Adrenal gland (tissue), 12 donors: ENCODE results near the gene YPEL5. TPM values are rescaled to one million over a fixed set of nuclear protein-coding genes. Genes with fewer than 3 reads are reported as not detected.

Experiments
- DNase-seq, 7 donors: peaks; one replicate each; pipeline ENCODE4 v3.0.0-alpha.2; 2019 to 2020
- H3K27ac ChIP-seq, 5 donors: fragments of 200-600 bp; sonication (generic) in 4 of 5; 1 replicate in 3 of 5; 2 replicates in 2 of 5; pipeline versions ENCODE4 v1.5.1 to v1.8.0; 2016 to 2020; ENCODE audit warnings: mild to moderate bottlenecking in 1 of 5
- H3K27me3 ChIP-seq: fragments of 200-600 bp; 2 replicates; pipeline ENCODE4 v1.8.0; 2021
- H3K36me3 ChIP-seq, 2 donors: fragments of 200-600 bp; replicated peaks in 1 of 2; 1 replicate in 1 of 2; 2 replicates in 1 of 2; pipeline versions ENCODE4 v1.5.1 to v1.8.0; 2018 to 2022
- H3K4me1 ChIP-seq, 2 donors: fragments of 200-600 bp; replicated peaks in 1 of 2; 1 replicate in 1 of 2; 2 replicates in 1 of 2; pipeline versions ENCODE4 v1.5.1 to v1.8.0; 2018 to 2021
- H3K4me3 ChIP-seq, 4 donors: fragments of 200-600 bp; sonication (generic) in 3 of 4; one replicate each; pipeline ENCODE4 v1.5.1; 2016 to 2018
- H3K9me3 ChIP-seq, 3 donors: fragments of 200-600 bp; sonication (generic) in 1 of 3; replicated peaks in 1 of 3; 1 replicate in 2 of 3; 2 replicates in 1 of 3; pipeline versions ENCODE4 v1.5.1 to v1.8.0; 2016 to 2021
- POLR2A ChIP-seq, 2 donors: fragments of 450-650 bp; IDR thresholded peaks; one replicate each; pipeline ENCODE4 v1.6.1; 2017; ENCODE audit warnings: antibody characterized with exemption in 2 of 2, mild to moderate bottlenecking in 2 of 2, moderate library complexity in 1 of 2
- WGBS, 4 donors: extraction: QIAGEN DNeasy Blood & Tissue Kit in 2 of 4; methylation state at CpG; one replicate each; pipeline versions ENCODE4 v1.1.5 to v1.1.7; 2013 to 2017; 5-methylcytosine and 5-hydroxymethylcytosine counted together
- intact Hi-C, 2 donors: fragments of 100-400 bp; cut with DNase I; formaldehyde crosslinking; loops; one replicate each; pipeline versions ENCODE4 v1.14.1 to v1.15.0; 2022 to 2023
- polyA plus RNA-seq, 3 donors: library from polyadenylated mRNA; stranded (reverse); fragments of 200-250 nt in 2 of 3; fragments of 350-450 nt in 1 of 3; fragmentation: Illumina TruSeq in 1 of 3; extraction: RNeasy Lipid Tissue Mini Kit (QIAGEN cat#74804) in 1 of 3; gene quantifications; one replicate each; pipeline ENCODE4 v1.2.3, GENCODE V29; 2013 to 2014
- total RNA-seq, 9 donors: library from RNA; depleted of rRNA in 4 of 9; stranded (reverse); fragments of >200 nt in 4 of 9; fragments of 120-200 nt in 1 of 9; fragmentation: NEBNext Ultra II Directional in 1 of 9; extraction: Animal tissue kit (Norgen Biotek cat#: 25700) in 1 of 9; gene quantifications; one replicate each; pipeline versions ENCODE4 v1.1.0 to v1.2.4, GENCODE V29; 2013 to 2023
- TF ChIP-seq, protein P1 (sequence below), 6 experiments: fragments of 450-650 bp in 4 of 6; fragments of 200-600 bp in 2 of 6; sonication (generic) in 1 of 6; IDR thresholded peaks; 1 replicate in 5 of 6; 2 replicates in 1 of 6; pipeline versions ENCODE4 v1.5.1 to v1.8.0; 2016 to 2021; ENCODE audit warnings: antibody characterized with exemption in 6 of 6, mild to moderate bottlenecking in 2 of 6, moderate library complexity in 1 of 6
- donor health status: healthy with polysubstance abuse.
- donor health status: Bipolar disorder and iron deficiency.
- donor health status: DM: yes; HTN: yes; CAD: no.
- donor health status: DM: no; HTN: no; CAD: no.
- donor health status: DM: no; HTN: no; CAD: no.
- donor health status: DM: yes; HTN: yes; CAD: no.

Gene YPEL5
- total and polyA plus RNA-seq, 12 donors, result 58.5 to 135 (median 84.2) TPM

DNA sequence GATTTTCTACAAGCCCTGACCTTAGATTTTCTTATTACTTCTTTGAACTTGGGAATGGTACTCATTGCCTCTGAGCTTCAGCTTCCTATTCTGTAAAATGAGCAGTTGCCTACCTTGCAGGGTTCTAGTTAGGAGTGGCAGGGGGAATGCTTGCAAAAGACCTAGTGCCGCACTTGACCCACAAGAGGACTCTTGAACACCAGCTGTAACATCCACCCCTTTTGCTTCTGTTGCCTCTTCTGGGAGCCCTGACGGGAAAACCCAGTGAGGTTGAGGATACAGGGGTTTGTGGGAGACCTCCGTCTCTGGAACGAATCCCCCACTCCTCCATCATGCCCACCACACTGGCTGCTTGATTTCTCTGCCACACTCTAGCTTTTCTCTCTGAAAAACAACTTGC lies 57.5 kb downstream of the YPEL5 start:
- intact Hi-C loops, result no loop called here
- Histone ChIP-seq H3K9me3 (no peaks in the 10 kb centered on the region), H3K27ac (no peak overlapping the region), H3K27me3 (no peaks in the 10 kb centered on the region), H3K36me3 (no peaks in the 10 kb centered on the region), H3K4me3 (no peak overlapping the region), H3K4me1 (no peaks in the 10 kb centered on the region)
- TF ChIP-seq, protein P1, sequence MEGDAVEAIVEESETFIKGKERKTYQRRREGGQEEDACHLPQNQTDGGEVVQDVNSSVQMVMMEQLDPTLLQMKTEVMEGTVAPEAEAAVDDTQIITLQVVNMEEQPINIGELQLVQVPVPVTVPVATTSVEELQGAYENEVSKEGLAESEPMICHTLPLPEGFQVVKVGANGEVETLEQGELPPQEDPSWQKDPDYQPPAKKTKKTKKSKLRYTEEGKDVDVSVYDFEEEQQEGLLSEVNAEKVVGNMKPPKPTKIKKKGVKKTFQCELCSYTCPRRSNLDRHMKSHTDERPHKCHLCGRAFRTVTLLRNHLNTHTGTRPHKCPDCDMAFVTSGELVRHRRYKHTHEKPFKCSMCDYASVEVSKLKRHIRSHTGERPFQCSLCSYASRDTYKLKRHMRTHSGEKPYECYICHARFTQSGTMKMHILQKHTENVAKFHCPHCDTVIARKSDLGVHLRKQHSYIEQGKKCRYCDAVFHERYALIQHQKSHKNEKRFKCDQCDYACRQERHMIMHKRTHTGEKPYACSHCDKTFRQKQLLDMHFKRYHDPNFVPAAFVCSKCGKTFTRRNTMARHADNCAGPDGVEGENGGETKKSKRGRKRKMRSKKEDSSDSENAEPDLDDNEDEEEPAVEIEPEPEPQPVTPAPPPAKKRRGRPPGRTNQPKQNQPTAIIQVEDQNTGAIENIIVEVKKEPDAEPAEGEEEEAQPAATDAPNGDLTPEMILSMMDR (IDR thresholded peaks at IDR 0.05), result no peak
- TF ChIP-seq POLR2A (IDR thresholded peaks at IDR 0.05), result no peak
- no peak for DNase-seq
- WGBS, 4 donors, result 82 to 88% (median 84%) methylated on average over 4 of the region's 4 CpGs

DNA sequence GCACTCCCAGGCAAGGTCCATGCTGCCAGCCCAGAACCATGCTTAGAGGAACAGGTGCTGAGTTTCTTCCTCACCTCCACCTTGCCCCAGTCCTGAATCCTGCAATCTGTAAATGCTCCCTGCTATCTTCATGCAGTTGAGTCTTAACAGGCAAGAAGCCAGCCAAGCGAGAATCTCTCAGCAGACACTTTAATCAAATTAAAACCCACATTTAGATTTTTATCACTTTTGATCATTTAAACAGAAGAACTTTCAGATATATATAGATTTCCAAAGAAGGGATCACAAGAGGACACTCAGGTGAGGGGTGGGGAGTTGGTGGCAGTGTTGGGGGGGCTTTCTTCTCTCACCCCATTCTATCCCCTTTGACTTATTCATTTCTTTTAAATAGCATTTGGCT lies 58.6 kb downstream of the YPEL5 start:
- 56 to 87% (median 82%) methylated on average over 1 of the region's 1 CpG for WGBS, 4 donors
- intact Hi-C loops, result loop anchor here in 1 of 2 donors (5.0 kb wide), 1 partner anchor 502 kb away; no protein-coding TSS in a partner anchor
- TF ChIP-seq POLR2A (IDR thresholded peaks at IDR 0.05), result no peak
- TF ChIP-seq, protein P1 (IDR thresholded peaks at IDR 0.05), result no peak
- no peak overlapping the region for H3K27ac ChIP-seq
- no peaks in the 10 kb centered on the region for H3K27me3 ChIP-seq
- no peak for DNase-seq
- no peaks in the 10 kb centered on the region for H3K9me3 ChIP-seq
- H3K4me1 ChIP-seq, result no peaks in the 10 kb centered on the region
- H3K36me3 ChIP-seq, result no peaks in the 10 kb centered on the region
- H3K4me3 ChIP-seq, result no peak overlapping the region

DNA sequence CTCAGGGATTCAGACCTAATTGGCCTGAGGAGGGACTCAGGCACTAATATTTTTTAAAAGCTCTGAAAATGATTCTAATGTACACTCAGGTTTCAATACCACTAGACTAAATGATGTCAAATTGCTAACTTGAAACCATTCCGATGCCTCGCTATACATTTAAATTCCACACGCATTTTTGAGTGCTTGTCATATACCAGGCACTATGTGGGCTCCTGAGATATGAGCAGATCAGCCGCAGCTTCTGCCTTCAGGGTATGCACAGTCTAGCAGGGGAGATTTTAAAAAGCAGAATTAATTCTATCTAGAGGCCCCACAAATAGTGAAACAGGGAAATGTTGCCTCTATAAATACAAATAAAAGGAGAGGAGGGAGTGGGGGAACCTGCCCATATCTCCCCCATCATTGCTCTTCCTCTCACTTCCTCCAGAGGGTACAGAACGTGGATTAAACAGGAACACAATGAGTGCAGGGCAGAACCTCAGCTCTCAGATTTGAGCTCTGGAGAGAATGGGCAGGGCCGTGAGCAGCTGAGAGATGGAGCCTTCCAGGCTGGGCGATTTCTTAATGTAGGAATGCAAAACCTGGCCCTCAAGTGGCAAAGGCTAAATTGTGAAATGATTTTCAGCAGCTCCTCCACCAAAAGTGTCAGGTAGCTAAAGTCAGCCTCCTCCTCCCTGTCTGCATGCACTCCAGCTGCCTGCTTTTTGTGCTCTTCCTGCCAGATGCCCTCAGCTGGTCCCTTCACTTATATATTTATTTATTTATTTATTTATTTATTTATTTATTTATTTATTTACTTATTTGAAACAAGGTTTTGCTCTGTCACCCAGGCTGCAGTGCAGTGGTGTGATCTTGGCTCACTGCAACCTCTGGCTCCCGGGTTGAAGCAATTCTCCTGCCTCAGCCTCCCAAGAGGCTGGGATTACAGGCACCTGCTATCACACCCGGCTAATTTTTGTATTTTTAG lies 59.9 kb downstream of the YPEL5 start:
- Histone ChIP-seq H3K27me3 (no peaks in the 10 kb centered on the region), H3K27ac (no peak overlapping the region), H3K4me3 (no peak overlapping the region), H3K9me3 (no peaks in the 10 kb centered on the region), H3K4me1 (no peaks in the 10 kb centered on the region), H3K36me3 (no peaks in the 10 kb centered on the region)
- TF ChIP-seq, protein P1 (IDR thresholded peaks at IDR 0.05), result no peak
- no peak for TF ChIP-seq POLR2A (IDR thresholded peaks at IDR 0.05)
- WGBS, 4 donors, result 64 to 74% (median 72%) methylated on average over 9 of the region's 9 CpGs
- no peak for DNase-seq
- intact Hi-C loops, result loop anchor here in 1 of 2 donors (5.0 kb wide), 1 partner anchor 501 kb away; no protein-coding TSS in a partner anchor

DNA sequence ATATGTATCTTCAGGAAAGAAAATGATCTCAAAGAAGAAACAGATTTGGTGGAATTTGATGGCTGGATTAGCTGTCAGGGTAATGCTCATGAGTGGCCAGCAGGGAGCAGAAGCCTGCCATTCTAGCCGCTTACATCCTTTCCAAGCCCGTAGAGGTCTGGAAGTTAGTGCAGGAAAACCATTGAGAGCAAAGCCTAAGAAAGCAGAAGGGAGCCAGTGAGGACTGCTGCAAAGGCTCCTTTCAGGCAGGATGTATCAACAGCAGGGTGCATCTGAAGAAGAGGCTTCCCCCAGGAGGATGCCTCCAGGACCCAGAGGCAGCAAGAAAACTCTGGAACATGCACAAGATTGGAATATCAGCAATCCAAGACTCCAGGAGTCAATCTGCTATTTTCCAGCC lies 61.6 kb downstream of the YPEL5 start:
- TF ChIP-seq POLR2A (IDR thresholded peaks at IDR 0.05), result no peak
- TF ChIP-seq, protein P1 (IDR thresholded peaks at IDR 0.05), result peak; percentile 87 to 96 (median 93)
- intact Hi-C loops, result loop anchor here (2.0 to 5.0 kb wide), 2 partner anchors 499 to 500 kb away; no protein-coding TSS in a partner anchor
- Histone ChIP-seq H3K36me3 (no peaks in the 10 kb centered on the region), H3K9me3 (no peaks in the 10 kb centered on the region), H3K27me3 (no peaks in the 10 kb centered on the region), H3K4me1 (no peaks in the 10 kb centered on the region), H3K27ac (no peak overlapping the region), H3K4me3 (no peak overlapping the region)
- WGBS, 4 donors, result 0 to 2% (median 1%) methylated on average over 2 of the region's 2 CpGs
- DNase-seq, result peak; percentile 60 to 87 (median 77)
